IPS-11a (cell line): ENCODE data around the gene BBS1.

Experiments used
- H3K4me3 ChIP-seq: one replicate; pipeline ENCODE4 v1.5.1; 2013; ENCODE audit warnings: low read depth, low read length, control low read depth

BBS1 gene

GRCh38 chr11:66476841-66477251, 33.6 kb upstream of the BBS1 start:
- no peak overlapping the region for H3K4me3 ChIP-seq

GRCh38 chr11:66477263-66478201, 32.9 kb upstream of the BBS1 start:
- no peak overlapping the region for H3K4me3 ChIP-seq

- peak overlapping the region; percentile 86 for H3K4me3 ChIP-seq
Observed at GRCh38 chr11:66478729-66479393, 31.6 kb upstream of the BBS1 start.

- H3K4me3 ChIP-seq, result peak overlapping the region; percentile 86
Observed at GRCh38 chr11:66479394-66480116, 30.9 kb upstream of the BBS1 start.

GRCh38 chr11:66480117-66480938, 30.1 kb upstream of the BBS1 start, which contains the start of gene DPP3:
DPP3 (plus strand) TSS chr11:66480434; CDS start chr11:66482201, 1,767 bp downstream.
- peak within 1 kb of the TSS; percentile 86 for H3K4me3 ChIP-seq

- H3K4me3 ChIP-seq, result no peak overlapping the region
Observed at GRCh38 chr11:66484806-66485380, 25.5 kb upstream of the BBS1 start.

- H3K4me3 ChIP-seq, result no peak overlapping the region
Observed at GRCh38 chr11:66488957-66489356, 21.5 kb upstream of the BBS1 start.

GRCh38 chr11:66489636-66490035, 20.8 kb upstream of the BBS1 start:
- H3K4me3 ChIP-seq, result no peak overlapping the region

GRCh38 chr11:66491315-66491935, 19.0 kb upstream of the BBS1 start:
- no peak overlapping the region for H3K4me3 ChIP-seq

- H3K4me3 ChIP-seq, result no peak overlapping the region
Observed at GRCh38 chr11:66492161-66492865, 18.1 kb upstream of the BBS1 start.

- no peak overlapping the region for H3K4me3 ChIP-seq
Observed at GRCh38 chr11:66493130-66493529, 17.3 kb upstream of the BBS1 start.

- H3K4me3 ChIP-seq, result no peak overlapping the region
Observed at GRCh38 chr11:66494458-66494857, 16.0 kb upstream of the BBS1 start.

GRCh38 chr11:66494935-66495334, 15.5 kb upstream of the BBS1 start:
- H3K4me3 ChIP-seq, result no peak overlapping the region

GRCh38 chr11:66495401-66495854, 15.0 kb upstream of the BBS1 start:
- no peak overlapping the region for H3K4me3 ChIP-seq

- no peak overlapping the region for H3K4me3 ChIP-seq
Observed at GRCh38 chr11:66497206-66497605, 13.2 kb upstream of the BBS1 start.

GRCh38 chr11:66498506-66498905, 11.9 kb upstream of the BBS1 start:
- no peak overlapping the region for H3K4me3 ChIP-seq

- H3K4me3 ChIP-seq, result no peak overlapping the region
Observed at GRCh38 chr11:66505276-66505816, 5.1 kb upstream of the BBS1 start.

- H3K4me3 ChIP-seq, result no peak overlapping the region
Observed at GRCh38 chr11:66509131-66509561, 1.3 kb upstream of the BBS1 start.

- H3K4me3 ChIP-seq, result peak overlapping the region; percentile 98
Observed at GRCh38 chr11:66510990-66511339, 530 bp downstream of the BBS1 start.
